Erythroblast (primary cell): Measurements from ENCODE around the gene SURF6.

ENCODE experiments used
- GATA1 ChIP-seq: IDR thresholded peaks from 2 replicates; pipeline ENCODE4 v1.6.1; 2011; ENCODE audit warnings: low read depth, mild to moderate bottlenecking, control low read depth, low read length, moderate library complexity
- POLR2A ChIP-seq: IDR thresholded peaks from 2 replicates; pipeline ENCODE4 v1.6.1; 2011; ENCODE audit warnings: mild to moderate bottlenecking, low read length

GRCh38 chr9:133362359-133363044 lies 26.5 kb upstream of the SURF6 start:
- no peak for TF ChIP-seq POLR2A
- no peak for TF ChIP-seq GATA1
